Activated gamma-delta T cell treated with Interleukin-2 at 50 U/mL for 16 hours (primary cell): Measurements from ENCODE around the gene CEACAM3.

Experiments
- DNase-seq: peaks from one replicate; pipeline ENCODE4 v3.0.0-alpha.2; 2020

Gene CEACAM3

GRCh38 chr19:41793414-41793727, 3.0 kb upstream of the CEACAM3 start:
- DNase-seq: no peak

DNA sequence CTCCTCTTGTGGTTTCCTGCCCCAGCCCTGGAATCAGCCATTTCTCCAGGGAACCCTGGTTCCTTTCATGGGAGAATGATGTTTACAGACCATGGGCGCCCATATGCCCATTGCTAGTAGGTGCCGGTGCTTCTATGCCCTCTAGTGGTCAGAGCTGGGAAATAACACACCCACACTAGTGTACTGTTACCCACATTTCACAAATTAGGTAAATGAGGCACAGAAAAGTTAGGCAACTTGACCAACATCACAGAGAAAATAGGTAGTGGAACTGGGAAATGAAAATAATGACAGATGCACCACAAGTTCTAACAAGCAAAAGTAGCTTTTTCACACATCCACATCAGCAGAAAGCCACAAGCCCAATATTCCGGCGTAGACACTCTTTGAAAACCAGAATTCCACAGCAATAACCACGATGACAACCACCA, 1.3 kb upstream of the CEACAM3 start:
- peak; percentile 62 for DNase-seq

DNA sequence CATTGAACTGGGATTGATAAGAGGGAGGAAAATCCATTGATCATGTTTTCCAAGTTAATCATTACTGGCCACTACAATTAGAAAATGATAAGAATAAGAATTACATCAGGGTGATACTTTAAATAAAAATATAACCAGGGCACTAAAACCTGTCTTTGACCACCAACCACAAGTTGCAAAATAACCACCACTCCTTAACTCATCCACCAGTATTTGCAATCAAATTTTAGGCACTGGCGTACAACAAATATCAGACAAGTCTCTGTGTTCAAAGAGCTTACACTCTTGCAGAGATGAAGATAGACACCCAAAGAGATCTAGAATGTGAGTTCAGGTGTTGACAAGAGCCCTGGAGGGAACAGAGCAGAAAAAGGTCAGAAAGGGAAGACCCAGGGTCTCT, 514 bp downstream of the CEACAM3 start:
- DNase-seq: no peak

DNA sequence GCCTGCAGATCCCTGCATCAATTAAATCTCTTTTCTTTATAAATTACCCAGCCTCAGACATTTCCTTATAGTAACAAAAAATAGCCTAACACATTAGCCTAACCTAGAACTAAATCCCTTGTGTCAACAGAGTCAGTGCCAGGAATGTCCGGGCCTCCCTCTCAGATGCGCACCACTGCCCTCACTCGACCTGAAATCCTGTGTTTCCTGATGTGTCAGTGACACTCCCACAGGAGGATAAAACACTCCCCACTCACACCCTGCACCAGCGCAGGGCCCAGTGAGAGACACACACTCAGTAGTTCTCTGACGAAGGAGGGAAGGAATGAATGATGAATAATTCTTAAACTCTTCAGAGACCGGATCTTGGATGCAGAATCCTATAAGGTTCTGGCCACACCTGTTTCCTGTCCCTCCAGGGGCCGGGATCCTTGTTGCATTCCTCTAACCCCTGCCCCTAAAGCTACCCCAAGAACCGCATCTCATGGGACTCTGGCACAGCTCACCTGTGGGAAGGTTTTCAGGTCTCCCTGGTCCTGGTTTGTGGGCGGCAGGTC, 3.1 kb downstream of the CEACAM3 start:
- DNase-seq: no peak

- DNase-seq: no peak
Measured at GRCh38 chr19:41801031-41801430, 4.6 kb downstream of the CEACAM3 start.

GRCh38 chr19:41801792-41802211, 5.4 kb downstream of the CEACAM3 start:
- DNase-seq: no peak

- DNase-seq: no peak
Measured at GRCh38 chr19:41802770-41803169, 6.4 kb downstream of the CEACAM3 start.

- DNase-seq: no peak
Measured at GRCh38 chr19:41804336-41804735, 7.9 kb downstream of the CEACAM3 start.

DNA sequence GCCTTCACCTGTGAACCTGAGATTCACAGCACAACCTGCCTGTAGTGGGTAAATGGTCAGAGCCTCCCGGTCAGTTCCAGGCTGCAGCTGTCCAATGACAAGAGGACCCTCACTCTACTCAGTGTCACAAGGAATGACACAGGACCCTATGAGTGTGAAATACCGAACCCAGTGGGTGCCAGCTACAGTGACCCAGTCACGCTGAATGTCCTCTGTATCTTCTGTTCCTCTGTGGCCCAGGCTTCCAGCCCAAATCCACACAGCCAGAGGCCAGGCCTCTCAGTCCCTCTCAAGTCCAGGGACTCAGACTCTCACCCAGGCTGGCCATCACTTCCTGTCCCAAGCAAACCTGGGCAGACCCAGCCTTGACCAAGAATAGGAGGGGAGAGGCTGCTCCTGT, 10.8 kb downstream of the CEACAM3 start:
- no peak for DNase-seq

DNA sequence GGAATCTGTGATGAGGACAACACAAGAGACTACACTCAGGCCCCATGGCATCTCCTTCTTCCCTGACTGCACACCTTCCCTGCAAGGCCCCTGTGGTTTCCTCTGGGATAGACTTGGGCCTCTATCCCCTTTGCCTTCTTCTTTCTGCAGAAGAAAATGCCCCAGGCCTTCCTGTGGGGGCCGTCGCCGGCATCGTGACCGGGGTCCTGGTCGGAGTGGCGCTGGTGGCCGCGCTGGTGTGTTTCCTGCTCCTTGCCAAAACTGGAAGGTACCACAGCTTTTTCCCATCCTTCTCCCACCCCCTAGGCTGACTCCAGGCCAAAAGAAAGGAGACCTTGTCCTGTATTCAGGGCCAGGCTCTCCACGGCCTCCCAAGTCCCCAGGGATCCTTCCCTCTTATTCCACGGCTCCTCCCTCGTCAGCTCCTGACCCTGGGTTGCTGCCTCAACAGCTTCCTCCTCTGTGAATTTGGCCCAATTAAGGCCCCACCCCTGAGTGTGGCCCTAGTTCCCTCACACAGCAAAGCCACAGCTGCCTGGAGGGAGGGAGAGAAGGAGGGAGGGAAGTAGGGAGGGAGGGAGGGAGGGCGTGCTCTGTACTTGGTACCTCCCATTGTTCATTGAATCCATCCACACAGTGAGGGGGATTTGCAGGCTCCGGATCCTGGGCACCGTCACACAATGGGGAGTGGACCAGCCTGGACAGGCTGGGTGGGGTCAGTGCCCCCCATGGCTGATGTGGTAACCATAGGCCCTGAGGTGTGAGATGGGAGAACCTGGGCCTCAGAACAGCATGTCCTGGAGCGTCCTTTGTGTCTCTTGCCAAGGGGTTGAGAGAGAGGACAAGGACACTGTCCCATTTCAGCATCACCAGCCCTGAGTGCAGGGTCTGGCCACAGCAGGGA, 12.5 kb downstream of the CEACAM3 start:
- no peak for DNase-seq

DNA sequence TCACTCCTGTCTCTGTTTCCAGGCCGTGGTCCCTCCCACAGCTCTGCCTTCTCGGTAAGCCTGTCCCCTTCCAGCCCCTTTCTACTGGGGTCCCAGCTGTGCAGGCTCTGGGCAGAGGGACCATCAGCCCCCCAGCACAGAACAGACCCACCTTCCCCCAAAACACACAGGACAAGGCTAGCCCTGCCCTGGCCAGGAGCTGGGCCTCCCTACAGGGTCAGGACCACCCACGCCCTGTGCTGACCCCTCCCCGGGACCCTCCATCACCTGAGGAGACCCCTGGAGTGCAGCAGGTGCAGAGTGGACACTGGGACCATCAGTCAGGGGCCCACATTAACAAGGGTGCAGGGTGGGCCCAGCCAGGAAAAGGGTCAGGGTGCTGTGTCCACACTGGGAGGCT, 13.9 kb downstream of the CEACAM3 start:
- no peak for DNase-seq

DNA sequence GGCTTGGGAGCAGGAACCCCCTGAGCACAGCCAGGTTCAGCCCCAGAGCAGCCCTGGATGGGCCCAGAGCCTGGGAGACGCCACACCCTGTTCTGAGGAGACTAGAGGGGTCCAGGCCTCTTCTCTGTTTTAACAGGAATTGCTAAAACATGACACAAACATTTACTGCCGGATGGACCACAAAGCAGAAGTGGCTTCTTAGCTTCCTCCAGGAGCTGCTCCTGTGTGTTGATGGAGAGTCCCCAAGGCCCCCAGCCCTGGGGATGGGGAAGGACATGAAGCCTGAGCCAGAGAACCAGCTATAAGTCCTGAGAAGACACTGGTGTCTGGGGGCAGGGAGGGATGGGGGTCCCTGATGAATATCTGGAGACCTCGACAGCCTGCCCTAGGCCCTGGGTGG, 14.6 kb downstream of the CEACAM3 start:
- DNase-seq: no peak

- DNase-seq: no peak
Measured at GRCh38 chr19:41811981-41812380, 15.6 kb downstream of the CEACAM3 start.

DNA sequence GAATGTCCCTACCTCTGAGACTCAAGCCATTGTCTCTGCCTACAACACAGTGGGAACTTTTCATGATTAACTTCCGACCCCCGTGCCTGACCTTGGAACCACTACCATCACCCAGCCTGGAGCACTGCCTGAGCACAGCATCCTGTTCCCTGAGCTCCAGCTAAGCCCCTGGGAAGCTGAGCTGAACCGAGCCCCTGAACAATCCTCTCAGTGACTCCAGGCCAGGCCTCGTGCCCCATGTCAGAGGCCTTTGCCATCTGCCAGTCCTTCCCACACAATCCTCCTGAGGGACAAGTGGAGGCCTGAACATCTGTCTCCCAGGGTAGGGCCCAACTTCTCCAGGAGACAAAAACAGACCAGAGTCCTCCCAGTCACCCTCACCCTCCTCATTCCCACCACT, 17.5 kb downstream of the CEACAM3 start:
- DNase-seq: no peak

- no peak for DNase-seq
Measured at GRCh38 chr19:41815301-41815700, 18.9 kb downstream of the CEACAM3 start.

DNA sequence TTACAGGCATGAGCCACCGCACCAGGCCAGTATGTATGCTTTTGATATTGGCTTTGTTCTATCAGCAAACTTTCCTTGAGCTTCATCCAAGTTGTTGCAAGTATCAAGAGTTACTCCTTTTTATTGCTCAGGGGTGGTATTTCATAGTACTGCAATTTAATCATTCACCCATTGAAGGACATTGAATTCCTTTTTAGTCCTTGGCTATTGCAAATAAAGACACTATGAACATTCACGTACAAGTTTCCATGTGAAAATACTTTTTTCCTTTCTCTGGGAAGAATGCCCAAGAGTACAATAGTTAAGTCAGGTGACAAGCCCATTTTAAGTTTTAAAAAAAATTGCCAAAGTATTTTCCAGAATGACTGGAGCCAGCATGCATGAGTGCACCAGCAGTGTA, 20.4 kb downstream of the CEACAM3 start:
- DNase-seq: no peak

DNA sequence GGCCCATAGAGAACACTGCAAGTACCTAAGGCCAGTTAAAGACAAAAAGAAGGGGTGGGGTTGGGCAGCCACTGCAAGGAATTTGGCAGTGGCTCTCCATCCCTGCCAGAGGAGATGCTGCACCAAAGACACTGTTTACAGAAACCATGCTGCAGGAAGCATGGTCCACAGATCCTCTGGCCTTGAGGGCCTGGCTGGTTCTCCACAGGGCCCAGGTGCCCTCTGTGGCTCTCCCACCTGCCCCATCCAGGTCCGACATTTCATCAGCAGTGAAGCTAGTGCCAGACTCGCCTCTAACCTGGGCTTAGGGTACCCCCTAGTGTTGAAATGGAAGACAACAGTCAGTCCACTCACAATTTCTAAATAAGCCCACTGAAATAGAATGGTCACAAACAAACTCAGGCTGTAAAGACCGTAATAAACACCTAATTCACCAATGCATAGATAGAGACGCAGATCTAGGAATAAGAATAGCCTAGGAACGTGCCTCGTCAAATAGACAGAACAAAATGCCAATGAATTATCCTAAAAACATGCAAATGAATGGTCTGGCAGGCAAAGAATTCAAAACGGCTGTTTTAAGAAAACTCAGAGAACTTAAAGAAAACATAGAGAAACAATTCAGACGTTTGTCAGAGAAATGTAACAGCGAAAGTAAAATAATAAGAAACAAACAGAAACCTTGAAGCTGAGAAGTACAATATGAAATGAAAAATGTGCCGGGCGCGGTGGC, 24.8 kb downstream of the CEACAM3 start:
- DNase-seq: peak; percentile 22

- DNase-seq: no peak
Measured at GRCh38 chr19:41837981-41838708, 41.8 kb downstream of the CEACAM3 start.

- DNase-seq: no peak
Measured at GRCh38 chr19:41839211-41839610, 42.8 kb downstream of the CEACAM3 start.

DNA sequence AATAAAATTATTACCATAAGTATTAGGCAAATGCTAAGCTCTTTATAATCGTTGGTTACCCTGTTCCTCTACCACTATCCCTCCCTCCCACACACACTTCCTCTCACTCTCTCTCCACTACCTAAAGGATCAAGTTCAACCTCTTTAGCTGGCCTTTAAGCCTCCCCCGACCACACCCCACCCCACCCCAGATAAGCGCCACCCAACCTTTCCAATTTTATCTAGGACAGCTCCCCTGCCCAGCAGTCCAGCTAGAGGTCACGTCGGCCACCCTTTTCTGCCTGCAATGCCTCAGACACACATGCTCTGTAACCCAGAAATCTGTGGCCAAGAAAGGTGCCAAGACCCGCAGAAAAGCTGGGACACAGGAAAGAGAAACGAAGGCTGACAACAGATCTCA, 47.0 kb downstream of the CEACAM3 start:
- no peak for DNase-seq

- no peak for DNase-seq
Measured at GRCh38 chr19:41844601-41845000, 48.2 kb downstream of the CEACAM3 start, which contains the start of gene LYPD4. LYPD4 (minus strand) TSS chr19:41844683; CDS start chr19:41839285, 5,398 bp downstream.

DNA sequence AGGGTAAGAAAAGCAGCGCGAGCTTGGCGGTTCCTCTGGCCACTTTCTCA, 48.4 kb downstream of the CEACAM3 start, which contains the start of gene DMRTC2:
DMRTC2 (plus strand) TSS at position 42 of the 50 bp plus-strand sequence. CDS start 2,387 bp downstream, outside the sequence.
- no peak for DNase-seq

- no peak for DNase-seq
Measured at GRCh38 chr19:41845051-41845590, 48.7 kb downstream of the CEACAM3 start.
